Caco-2 (cell line): ENCODE data around the gene WFS1. TPM values are rescaled to one million over a fixed set of nuclear protein-coding genes. Genes with fewer than 3 reads are reported as not detected.

ENCODE experiments used
- BruUV-seq: library from RNA; stranded (reverse); fragments of 400-500 nt; replicated peaks from 2 replicates; lab custom pipeline; 2021; lab: Mats Ljungman, UMichigan
- CTCF ChIA-PET: fragments of 300-600 bp; sonication (Branson Sonifier 250); formaldehyde crosslinking; loops from one replicate; lab custom pipeline; 2022; ENCODE audit warnings: antibody characterized with exemption; lab: Charles Lee
- POLR2A ChIA-PET: fragments of 300-600 bp; sonication (Branson Sonifier 250); formaldehyde crosslinking; loops from one replicate; lab custom pipeline; 2022; ENCODE audit warnings: antibody characterized with exemption; lab: Charles Lee
- DNase-seq, 2 experiments: peaks; one replicate each; pipeline versions ENCODE4 v3.0.0 to v3.0.0-alpha.2; 2020 to 2022
- H3K27me3 ChIP-seq: replicated peaks from 2 replicates; pipeline ENCODE4 v1.6.0; 2011; ENCODE audit warnings: low read length; ENCODE audit not compliant: control insufficient read depth, insufficient read depth
- H3K36me3 ChIP-seq: 2 replicates; pipeline ENCODE4 v1.5.1; 2011; ENCODE audit warnings: low read length; ENCODE audit not compliant: control insufficient read depth, insufficient read depth
- H3K4me1 ChIP-seq: fragments of 250-450 bp; sonication (Bioruptor Pico); 2 replicates; pipeline ENCODE4 v1.5.1; 2020; ENCODE audit warnings: mild to moderate bottlenecking
- H3K4me3 ChIP-seq: 2 replicates; pipeline ENCODE4 v1.5.1; 2011; ENCODE audit warnings: low read depth, mild to moderate bottlenecking, control low read depth, low read length
- H3K9me3 ChIP-seq: fragments of 250-450 bp; sonication (Bioruptor Pico); 2 replicates; pipeline ENCODE4 v1.5.1; 2020; ENCODE audit warnings: mild to moderate bottlenecking, moderate library complexity
- H3K27ac Mint-ChIP-seq: one replicate; pipeline ENCODE4 v1.8.0; 2022; ENCODE audit warnings: mixed read lengths; ENCODE audit not compliant: unreplicated experiment
- H3K27me3 Mint-ChIP-seq: one replicate; pipeline ENCODE4 v1.8.0; 2022; ENCODE audit warnings: mixed read lengths; ENCODE audit not compliant: insufficient read depth, unreplicated experiment
- H3K36me3 Mint-ChIP-seq: one replicate; pipeline ENCODE4 v1.8.0; 2022; ENCODE audit warnings: mild to moderate bottlenecking, mixed read lengths; ENCODE audit not compliant: insufficient read depth, unreplicated experiment
- H3K4me1 Mint-ChIP-seq: one replicate; pipeline ENCODE4 v1.8.0; 2022; ENCODE audit warnings: low read depth, mixed read lengths; ENCODE audit not compliant: unreplicated experiment
- H3K4me3 Mint-ChIP-seq: one replicate; pipeline ENCODE4 v1.8.0; 2022; ENCODE audit warnings: mild to moderate bottlenecking, moderate library complexity, mixed read lengths; ENCODE audit not compliant: unreplicated experiment
- H3K9me3 Mint-ChIP-seq: one replicate; pipeline ENCODE4 v1.8.0; 2022; ENCODE audit warnings: mixed read lengths; ENCODE audit not compliant: unreplicated experiment
- CTCF ChIP-seq, 2 experiments: fragments of 200-600 bp in 1 of 2; IDR thresholded peaks; 1 replicate in 1 of 2; 2 replicates in 1 of 2; pipeline versions ENCODE4 v1.5.1 to v1.8.0; 2011 to 2022; ENCODE audit warnings: antibody characterized with exemption in 1 of 2, control low read depth in 1 of 2, inconsistent platforms in 1 of 2, low read depth in 1 of 2, low read length in 1 of 2, mild to moderate bottlenecking in 1 of 2, moderate library complexity in 1 of 2; ENCODE audit not compliant: insufficient read depth in 1 of 2, severe bottlenecking in 1 of 2, unreplicated experiment in 1 of 2
- intact Hi-C: fragments of 100-400 bp; cut with micrococcal nuclease; formaldehyde crosslinking; loops from one replicate; pipeline ENCODE4 v1.10.0; 2022; ENCODE audit not compliant: unreplicated experiment
- total RNA-seq: library from RNA; stranded (reverse); gene quantifications from 2 replicates; pipeline ENCODE4 v1.2.3, GENCODE V29; 2022

WFS1 gene
- total RNA-seq, 1 experiment from 2014 or later: 24.9 TPM

GRCh38 chr4:6225469-6225868 lies 44.2 kb upstream of the WFS1 start:
- no peaks in the 10 kb centered on the region for H3K9me3 Mint-ChIP-seq
- peaks cover 6% of the 10 kb centered on the region for H3K27me3 Mint-ChIP-seq
- intact Hi-C loops: no loop called here
- no peaks in the 10 kb centered on the region for H3K36me3 Mint-ChIP-seq
- Histone ChIP-seq H3K27me3 (no peaks in the 10 kb centered on the region), H3K9me3 (no peaks in the 10 kb centered on the region), H3K4me1 (no peaks in the 10 kb centered on the region), H3K36me3 (no peaks in the 10 kb centered on the region), H3K4me3 (no peak overlapping the region)
- peak in 1 of 2 experiments; percentile 59 for DNase-seq
- TF ChIP-seq CTCF (IDR thresholded peaks at IDR 0.05; ENCODE audit: insufficient read depth in 1 of 2, low read depth in 1 of 2, low read length in 1 of 2, severe bottlenecking in 1 of 2, unreplicated experiment in 1 of 2): no peak
- POLR2A ChIA-PET: no interaction called here
- H3K27ac Mint-ChIP-seq: no peak overlapping the region
- H3K4me3 Mint-ChIP-seq: no peak overlapping the region
- CTCF ChIA-PET: interaction anchor here (0.7 kb wide), 1 partner anchor 1806 kb away, joined by 3 read pairs; no protein-coding TSS in a partner anchor
- no peaks in the 10 kb centered on the region for H3K4me1 Mint-ChIP-seq
- no TSS peak for BruUV-seq

GRCh38 chr4:6226506-6226905 lies 43.1 kb upstream of the WFS1 start:
- Histone ChIP-seq H3K27me3 (no peaks in the 10 kb centered on the region), H3K4me3 (no peak overlapping the region), H3K36me3 (no peaks in the 10 kb centered on the region), H3K4me1 (no peaks in the 10 kb centered on the region), H3K9me3 (no peaks in the 10 kb centered on the region)
- H3K27me3 Mint-ChIP-seq: peaks cover 4% of the 10 kb centered on the region
- ChIA-PET CTCF (no interaction called here), POLR2A (no interaction called here)
- no peak overlapping the region for H3K27ac Mint-ChIP-seq
- no peak for DNase-seq
- no peaks in the 10 kb centered on the region for H3K4me1 Mint-ChIP-seq
- BruUV-seq: no TSS peak
- intact Hi-C loops: no loop called here
- H3K9me3 Mint-ChIP-seq: no peaks in the 10 kb centered on the region
- no peak for TF ChIP-seq CTCF (IDR thresholded peaks at IDR 0.05; ENCODE audit: insufficient read depth in 1 of 2, low read depth in 1 of 2, low read length in 1 of 2, severe bottlenecking in 1 of 2, unreplicated experiment in 1 of 2)
- no peak overlapping the region for H3K4me3 Mint-ChIP-seq
- H3K36me3 Mint-ChIP-seq: no peaks in the 10 kb centered on the region

GRCh38 chr4:6227412-6228157 lies 42.1 kb upstream of the WFS1 start:
- Histone ChIP-seq H3K9me3 (no peaks in the 10 kb centered on the region), H3K4me1 (no peaks in the 10 kb centered on the region), H3K4me3 (no peak overlapping the region), H3K27me3 (no peaks in the 10 kb centered on the region), H3K36me3 (no peaks in the 10 kb centered on the region)
- no peak overlapping the region for H3K27ac Mint-ChIP-seq
- DNase-seq: no peak
- intact Hi-C loops: no loop called here
- ChIA-PET CTCF (no interaction called here), POLR2A (no interaction called here)
- TF ChIP-seq CTCF (IDR thresholded peaks at IDR 0.05; ENCODE audit: insufficient read depth in 1 of 2, low read depth in 1 of 2, low read length in 1 of 2, severe bottlenecking in 1 of 2, unreplicated experiment in 1 of 2): no peak
- no peak overlapping the region for H3K4me3 Mint-ChIP-seq
- BruUV-seq: no TSS peak
- H3K36me3 Mint-ChIP-seq: no peaks in the 10 kb centered on the region
- peaks cover 4% of the 10 kb centered on the region for H3K27me3 Mint-ChIP-seq
- H3K9me3 Mint-ChIP-seq: no peaks in the 10 kb centered on the region
- no peaks in the 10 kb centered on the region for H3K4me1 Mint-ChIP-seq
